Ishikawa (cell line): ENCODE results near the gene KLHL33.

Experiments
- CEBPB ChIP-seq: IDR thresholded peaks from 2 replicates; pipeline ENCODE4 v1.6.1; 2012
- CREB1 ChIP-seq: IDR thresholded peaks from 2 replicates; pipeline ENCODE4 v1.6.1; 2012; ENCODE audit warnings: low read depth
- EGR1 ChIP-seq: IDR thresholded peaks from 2 replicates; pipeline ENCODE4 v1.6.1; 2012
- EP300 ChIP-seq: IDR thresholded peaks from 2 replicates; pipeline ENCODE4 v1.6.1; 2012; ENCODE audit warnings: borderline replicate concordance
- FOXM1 ChIP-seq: IDR thresholded peaks from 2 replicates; pipeline ENCODE4 v1.6.1; 2012; ENCODE audit warnings: low read depth, borderline replicate concordance
- NFIC ChIP-seq: IDR thresholded peaks from 2 replicates; pipeline ENCODE4 v1.6.1; 2012
- RAD21 ChIP-seq: IDR thresholded peaks from 2 replicates; pipeline ENCODE4 v1.6.1; 2012; ENCODE audit warnings: low read depth
- REST ChIP-seq: IDR thresholded peaks from 2 replicates; pipeline ENCODE4 v1.6.1; 2012; ENCODE audit warnings: low read depth, mild to moderate bottlenecking
- TAF1 ChIP-seq: IDR thresholded peaks from 2 replicates; pipeline ENCODE4 v1.6.1; 2012; ENCODE audit warnings: low read depth, mild to moderate bottlenecking
- TCF12 ChIP-seq: IDR thresholded peaks from 2 replicates; pipeline ENCODE4 v1.6.1; 2012; ENCODE audit warnings: low read depth
- TEAD4 ChIP-seq: IDR thresholded peaks from 2 replicates; pipeline ENCODE4 v1.6.1; 2012
- YY1 ChIP-seq: IDR thresholded peaks from 2 replicates; pipeline ENCODE4 v1.6.1; 2012; ENCODE audit warnings: low read depth
- ZBTB7A ChIP-seq: IDR thresholded peaks from 2 replicates; pipeline ENCODE4 v1.6.1; 2012; ENCODE audit warnings: low read depth
- TF ChIP-seq, protein P1 (sequence below): IDR thresholded peaks from 2 replicates; pipeline ENCODE4 v1.6.1; 2012
- TF ChIP-seq, protein P2 (sequence below): IDR thresholded peaks from 2 replicates; pipeline ENCODE4 v1.6.1; 2012

KLHL33 gene

GRCh38 chr14:20379743-20380142 lies 56.2 kb downstream of the KLHL33 start:
- TF ChIP-seq CEBPB = no peak
- no peak for TF ChIP-seq CREB1
- TF ChIP-seq NFIC = no peak
- TF ChIP-seq ZBTB7A = no peak
- TF ChIP-seq YY1 = no peak
- TF ChIP-seq REST = no peak
- no peak for TF ChIP-seq RAD21
- TF ChIP-seq, protein P1, sequence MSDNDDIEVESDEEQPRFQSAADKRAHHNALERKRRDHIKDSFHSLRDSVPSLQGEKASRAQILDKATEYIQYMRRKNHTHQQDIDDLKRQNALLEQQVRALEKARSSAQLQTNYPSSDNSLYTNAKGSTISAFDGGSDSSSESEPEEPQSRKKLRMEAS = no peak
- no peak for TF ChIP-seq EP300
- TF ChIP-seq, protein P2, sequence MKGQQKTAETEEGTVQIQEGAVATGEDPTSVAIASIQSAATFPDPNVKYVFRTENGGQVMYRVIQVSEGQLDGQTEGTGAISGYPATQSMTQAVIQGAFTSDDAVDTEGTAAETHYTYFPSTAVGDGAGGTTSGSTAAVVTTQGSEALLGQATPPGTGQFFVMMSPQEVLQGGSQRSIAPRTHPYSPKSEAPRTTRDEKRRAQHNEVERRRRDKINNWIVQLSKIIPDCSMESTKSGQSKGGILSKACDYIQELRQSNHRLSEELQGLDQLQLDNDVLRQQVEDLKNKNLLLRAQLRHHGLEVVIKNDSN = no peak
- TF ChIP-seq FOXM1 = no peak
- TF ChIP-seq EGR1 = no peak

- no peak for TF ChIP-seq ZBTB7A
- TF ChIP-seq, protein P2 = no peak
- no peak for TF ChIP-seq CREB1
- TF ChIP-seq CEBPB = no peak
- TF ChIP-seq EGR1 = no peak
- no peak for TF ChIP-seq FOXM1
- TF ChIP-seq REST = no peak
- no peak for TF ChIP-seq RAD21
- TF ChIP-seq TAF1 = no peak
- TF ChIP-seq NFIC = no peak
- no peak for TF ChIP-seq TEAD4
These were observed 58.8 kb downstream of the KLHL33 start for GRCh38 chr14:20377171-20377570.

GRCh38 chr14:20376071-20376588 lies 59.8 kb downstream of the KLHL33 start:
- TF ChIP-seq CEBPB (no peak), EGR1 (no peak), TEAD4 (no peak), RAD21 (no peak), EP300 (no peak), REST (no peak), FOXM1 (no peak), CREB1 (no peak), YY1 (no peak), ZBTB7A (no peak), TCF12 (no peak), TAF1 (no peak), NFIC (no peak)
- TF ChIP-seq, protein P2 = no peak
- TF ChIP-seq, protein P1 = no peak
